ENCODE measurements around the gene ITM2C. TPM values are rescaled to one million over a fixed set of nuclear protein-coding genes. Genes with fewer than 3 reads are reported as not detected.

Gene ITM2C
- total and polyA plus RNA-seq, 2 of the 13 experiments (the other 11 are each of a cell fraction or from before 2014, with no cell fraction given), result 70.5 to 270 TPM

DNA sequence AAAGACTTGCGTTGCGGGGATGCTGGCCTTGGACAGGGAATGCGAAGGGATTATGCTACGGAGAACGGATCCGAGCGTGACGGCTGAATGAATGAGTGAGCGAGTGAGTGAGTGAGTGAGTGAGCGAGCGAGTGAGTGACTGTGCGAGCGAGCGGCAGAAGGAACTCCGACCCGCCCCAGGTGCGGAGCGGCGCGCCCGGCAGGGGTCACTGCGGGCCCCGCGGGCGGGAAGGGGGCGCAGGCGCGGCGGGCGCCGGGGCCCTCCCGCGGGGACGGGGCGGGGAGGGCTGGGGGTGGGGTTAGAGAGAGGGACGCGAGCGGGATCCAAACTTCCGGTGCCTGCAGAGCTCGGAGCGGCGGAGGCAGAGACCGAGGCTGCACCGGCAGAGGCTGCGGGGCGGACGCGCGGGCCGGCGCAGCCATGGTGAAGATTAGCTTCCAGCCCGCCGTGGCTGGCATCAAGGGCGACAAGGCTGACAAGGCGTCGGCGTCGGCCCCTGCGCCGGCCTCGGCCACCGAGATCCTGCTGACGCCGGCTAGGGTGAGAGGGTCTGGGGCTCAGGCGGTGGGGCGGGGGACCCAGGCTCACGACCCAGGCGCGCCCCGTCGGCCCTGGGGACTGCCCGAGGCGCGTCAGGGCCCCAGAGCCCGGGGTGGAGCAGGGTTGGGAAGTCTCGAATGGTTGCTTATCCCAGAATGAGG, at the start of gene ITM2C (continued):
- TF ChIP-seq, protein P1, sequence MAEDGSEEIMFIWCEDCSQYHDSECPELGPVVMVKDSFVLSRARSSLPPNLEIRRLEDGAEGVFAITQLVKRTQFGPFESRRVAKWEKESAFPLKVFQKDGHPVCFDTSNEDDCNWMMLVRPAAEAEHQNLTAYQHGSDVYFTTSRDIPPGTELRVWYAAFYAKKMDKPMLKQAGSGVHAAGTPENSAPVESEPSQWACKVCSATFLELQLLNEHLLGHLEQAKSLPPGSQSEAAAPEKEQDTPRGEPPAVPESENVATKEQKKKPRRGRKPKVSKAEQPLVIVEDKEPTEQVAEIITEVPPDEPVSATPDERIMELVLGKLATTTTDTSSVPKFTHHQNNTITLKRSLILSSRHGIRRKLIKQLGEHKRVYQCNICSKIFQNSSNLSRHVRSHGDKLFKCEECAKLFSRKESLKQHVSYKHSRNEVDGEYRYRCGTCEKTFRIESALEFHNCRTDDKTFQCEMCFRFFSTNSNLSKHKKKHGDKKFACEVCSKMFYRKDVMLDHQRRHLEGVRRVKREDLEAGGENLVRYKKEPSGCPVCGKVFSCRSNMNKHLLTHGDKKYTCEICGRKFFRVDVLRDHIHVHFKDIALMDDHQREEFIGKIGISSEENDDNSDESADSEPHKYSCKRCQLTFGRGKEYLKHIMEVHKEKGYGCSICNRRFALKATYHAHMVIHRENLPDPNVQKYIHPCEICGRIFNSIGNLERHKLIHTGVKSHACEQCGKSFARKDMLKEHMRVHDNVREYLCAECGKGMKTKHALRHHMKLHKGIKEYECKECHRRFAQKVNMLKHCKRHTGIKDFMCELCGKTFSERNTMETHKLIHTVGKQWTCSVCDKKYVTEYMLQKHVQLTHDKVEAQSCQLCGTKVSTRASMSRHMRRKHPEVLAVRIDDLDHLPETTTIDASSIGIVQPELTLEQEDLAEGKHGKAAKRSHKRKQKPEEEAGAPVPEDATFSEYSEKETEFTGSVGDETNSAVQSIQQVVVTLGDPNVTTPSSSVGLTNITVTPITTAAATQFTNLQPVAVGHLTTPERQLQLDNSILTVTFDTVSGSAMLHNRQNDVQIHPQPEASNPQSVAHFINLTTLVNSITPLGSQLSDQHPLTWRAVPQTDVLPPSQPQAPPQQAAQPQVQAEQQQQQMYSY (CRISPR knock-in tag; IDR thresholded peaks at IDR 0.05), result no peak
- TF ChIP-seq TAF15 (IDR thresholded peaks at IDR 0.05; ENCODE audit: low read depth, low read length, poor library complexity, severe bottlenecking) (no peak), FOSL2 (CRISPR knock-in tag; IDR thresholded peaks at IDR 0.05) (no peak; the same call in 1 of the 2 replicates), ZNF841 (CRISPR knock-in tag; IDR thresholded peaks at IDR 0.05; ENCODE audit: borderline replicate concordance) (no peak), GPN1 (CRISPR knock-in tag; IDR thresholded peaks at IDR 0.05; ENCODE audit: borderline replicate concordance) (no peak), BRD4 (CRISPR knock-in tag; IDR thresholded peaks at IDR 0.05) (no peak), MZF1 (CRISPR knock-in tag; IDR thresholded peaks at IDR 0.05; ENCODE audit: borderline replicate concordance) (no peak), GFI1 (CRISPR knock-in tag; IDR thresholded peaks at IDR 0.05; ENCODE audit: borderline replicate concordance) (no peak), TP53 (CRISPR knock-in tag; conservative IDR thresholded peaks at IDR 0.05) (no peak), SRY (CRISPR knock-in tag; IDR thresholded peaks at IDR 0.05) (peak; percentile 76; the same call in 1 of the 2 replicates), ZNF879 (CRISPR knock-in tag; IDR thresholded peaks at IDR 0.05) (no peak), RBM39 (IDR thresholded peaks at IDR 0.05; ENCODE audit: low read depth, low read length, poor library complexity, severe bottlenecking) (no peak)
- TF ChIP-seq, protein P2, sequence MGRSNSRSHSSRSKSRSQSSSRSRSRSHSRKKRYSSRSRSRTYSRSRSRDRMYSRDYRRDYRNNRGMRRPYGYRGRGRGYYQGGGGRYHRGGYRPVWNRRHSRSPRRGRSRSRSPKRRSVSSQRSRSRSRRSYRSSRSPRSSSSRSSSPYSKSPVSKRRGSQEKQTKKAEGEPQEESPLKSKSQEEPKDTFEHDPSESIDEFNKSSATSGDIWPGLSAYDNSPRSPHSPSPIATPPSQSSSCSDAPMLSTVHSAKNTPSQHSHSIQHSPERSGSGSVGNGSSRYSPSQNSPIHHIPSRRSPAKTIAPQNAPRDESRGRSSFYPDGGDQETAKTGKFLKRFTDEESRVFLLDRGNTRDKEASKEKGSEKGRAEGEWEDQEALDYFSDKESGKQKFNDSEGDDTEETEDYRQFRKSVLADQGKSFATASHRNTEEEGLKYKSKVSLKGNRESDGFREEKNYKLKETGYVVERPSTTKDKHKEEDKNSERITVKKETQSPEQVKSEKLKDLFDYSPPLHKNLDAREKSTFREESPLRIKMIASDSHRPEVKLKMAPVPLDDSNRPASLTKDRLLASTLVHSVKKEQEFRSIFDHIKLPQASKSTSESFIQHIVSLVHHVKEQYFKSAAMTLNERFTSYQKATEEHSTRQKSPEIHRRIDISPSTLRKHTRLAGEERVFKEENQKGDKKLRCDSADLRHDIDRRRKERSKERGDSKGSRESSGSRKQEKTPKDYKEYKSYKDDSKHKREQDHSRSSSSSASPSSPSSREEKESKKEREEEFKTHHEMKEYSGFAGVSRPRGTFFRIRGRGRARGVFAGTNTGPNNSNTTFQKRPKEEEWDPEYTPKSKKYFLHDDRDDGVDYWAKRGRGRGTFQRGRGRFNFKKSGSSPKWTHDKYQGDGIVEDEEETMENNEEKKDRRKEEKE (IDR thresholded peaks at IDR 0.05), result no peak
- TF ChIP-seq, protein P3, sequence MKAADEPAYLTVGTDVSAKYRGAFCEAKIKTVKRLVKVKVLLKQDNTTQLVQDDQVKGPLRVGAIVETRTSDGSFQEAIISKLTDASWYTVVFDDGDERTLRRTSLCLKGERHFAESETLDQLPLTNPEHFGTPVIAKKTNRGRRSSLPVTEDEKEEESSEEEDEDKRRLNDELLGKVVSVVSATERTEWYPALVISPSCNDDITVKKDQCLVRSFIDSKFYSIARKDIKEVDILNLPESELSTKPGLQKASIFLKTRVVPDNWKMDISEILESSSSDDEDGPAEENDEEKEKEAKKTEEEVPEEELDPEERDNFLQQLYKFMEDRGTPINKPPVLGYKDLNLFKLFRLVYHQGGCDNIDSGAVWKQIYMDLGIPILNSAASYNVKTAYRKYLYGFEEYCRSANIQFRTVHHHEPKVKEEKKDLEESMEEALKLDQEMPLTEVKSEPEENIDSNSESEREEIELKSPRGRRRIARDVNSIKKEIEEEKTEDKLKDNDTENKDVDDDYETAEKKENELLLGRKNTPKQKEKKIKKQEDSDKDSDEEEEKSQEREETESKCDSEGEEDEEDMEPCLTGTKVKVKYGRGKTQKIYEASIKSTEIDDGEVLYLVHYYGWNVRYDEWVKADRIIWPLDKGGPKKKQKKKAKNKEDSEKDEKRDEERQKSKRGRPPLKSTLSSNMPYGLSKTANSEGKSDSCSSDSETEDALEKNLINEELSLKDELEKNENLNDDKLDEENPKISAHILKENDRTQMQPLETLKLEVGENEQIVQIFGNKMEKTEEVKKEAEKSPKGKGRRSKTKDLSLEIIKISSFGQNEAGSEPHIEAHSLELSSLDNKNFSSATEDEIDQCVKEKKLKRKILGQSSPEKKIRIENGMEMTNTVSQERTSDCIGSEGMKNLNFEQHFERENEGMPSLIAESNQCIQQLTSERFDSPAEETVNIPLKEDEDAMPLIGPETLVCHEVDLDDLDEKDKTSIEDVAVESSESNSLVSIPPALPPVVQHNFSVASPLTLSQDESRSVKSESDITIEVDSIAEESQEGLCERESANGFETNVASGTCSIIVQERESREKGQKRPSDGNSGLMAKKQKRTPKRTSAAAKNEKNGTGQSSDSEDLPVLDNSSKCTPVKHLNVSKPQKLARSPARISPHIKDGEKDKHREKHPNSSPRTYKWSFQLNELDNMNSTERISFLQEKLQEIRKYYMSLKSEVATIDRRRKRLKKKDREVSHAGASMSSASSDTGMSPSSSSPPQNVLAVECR (CRISPR knock-in tag; IDR thresholded peaks at IDR 0.05; ENCODE audit: borderline replicate concordance), result peak; percentile 85
- TF ChIP-seq, protein P4, sequence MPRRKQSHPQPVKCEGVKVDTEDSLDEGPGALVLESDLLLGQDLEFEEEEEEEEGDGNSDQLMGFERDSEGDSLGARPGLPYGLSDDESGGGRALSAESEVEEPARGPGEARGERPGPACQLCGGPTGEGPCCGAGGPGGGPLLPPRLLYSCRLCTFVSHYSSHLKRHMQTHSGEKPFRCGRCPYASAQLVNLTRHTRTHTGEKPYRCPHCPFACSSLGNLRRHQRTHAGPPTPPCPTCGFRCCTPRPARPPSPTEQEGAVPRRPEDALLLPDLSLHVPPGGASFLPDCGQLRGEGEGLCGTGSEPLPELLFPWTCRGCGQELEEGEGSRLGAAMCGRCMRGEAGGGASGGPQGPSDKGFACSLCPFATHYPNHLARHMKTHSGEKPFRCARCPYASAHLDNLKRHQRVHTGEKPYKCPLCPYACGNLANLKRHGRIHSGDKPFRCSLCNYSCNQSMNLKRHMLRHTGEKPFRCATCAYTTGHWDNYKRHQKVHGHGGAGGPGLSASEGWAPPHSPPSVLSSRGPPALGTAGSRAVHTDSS (CRISPR knock-in tag; conservative IDR thresholded peaks at IDR 0.05), result no peak; the same call in 1 of the 2 replicates
- TF ChIP-seq, protein P5, sequence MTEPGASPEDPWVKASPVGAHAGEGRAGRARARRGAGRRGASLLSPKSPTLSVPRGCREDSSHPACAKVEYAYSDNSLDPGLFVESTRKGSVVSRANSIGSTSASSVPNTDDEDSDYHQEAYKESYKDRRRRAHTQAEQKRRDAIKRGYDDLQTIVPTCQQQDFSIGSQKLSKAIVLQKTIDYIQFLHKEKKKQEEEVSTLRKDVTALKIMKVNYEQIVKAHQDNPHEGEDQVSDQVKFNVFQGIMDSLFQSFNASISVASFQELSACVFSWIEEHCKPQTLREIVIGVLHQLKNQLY (CRISPR knock-in tag; IDR thresholded peaks at IDR 0.05), result no peak
